ENCODE data around the gene AKR1C8. TPM values are rescaled to one million over a fixed set of nuclear protein-coding genes. Genes with fewer than 3 reads are reported as not detected.
"Not testable (repeated sequence)": the region's sequence is repeated elsewhere in the genome, so short reads cannot be mapped to it uniquely, and the experiment has no call there.

The AKR1C8 gene
- total RNA-seq, 4 donors from 2014 or later: not detected

GRCh38 chr10:5188358-5188757, 3.4 kb upstream of the AKR1C8 start:
- intact Hi-C loops (cut with DNase I): no loop called here
- WGBS, 2 donors: 68 to 76% methylated on average over 2 of the region's 2 CpGs

GRCh38 chr10:5187867-5188266, 2.9 kb upstream of the AKR1C8 start:
- H3K9me3 ChIP-seq: no peaks in the 10 kb centered on the region
- no peaks in the 10 kb centered on the region for H3K27me3 ChIP-seq
- no peaks in the 10 kb centered on the region for H3K4me1 ChIP-seq
- no peaks in the 10 kb centered on the region for H3K36me3 ChIP-seq
- H3K27ac ChIP-seq: no peak overlapping the region
- TF ChIP-seq CTCF (IDR thresholded peaks at IDR 0.05) (no peak), POLR2A (IDR thresholded peaks at IDR 0.05) (no peak)
- H3K4me3 ChIP-seq: no peak overlapping the region
- DNase-seq: no peak
- intact Hi-C loops (cut with DNase I): no loop called here
- 61 to 67% methylated on average over 5 of the region's 5 CpGs for WGBS, 2 donors

More at GRCh38 chr10:5188358-5188757, 3.4 kb upstream of the AKR1C8 start:
- Histone ChIP-seq H3K4me3 (no peak overlapping the region), H3K9me3 (no peaks in the 10 kb centered on the region), H3K27ac (no peak overlapping the region), H3K36me3 (no peaks in the 10 kb centered on the region), H3K4me1 (no peaks in the 10 kb centered on the region), H3K27me3 (no peaks in the 10 kb centered on the region)
- no peak for DNase-seq
- TF ChIP-seq POLR2A (IDR thresholded peaks at IDR 0.05) (no peak), CTCF (IDR thresholded peaks at IDR 0.05) (no peak)

GRCh38 chr10:5183923-5184322, 1.0 kb downstream of the AKR1C8 start:
- no peak overlapping the region for H3K27ac ChIP-seq
- H3K4me1 ChIP-seq: no peaks in the 10 kb centered on the region
- H3K9me3 ChIP-seq: no peaks in the 10 kb centered on the region
- H3K27me3 ChIP-seq: no peaks in the 10 kb centered on the region
- H3K36me3 ChIP-seq: no peaks in the 10 kb centered on the region
- WGBS, 2 donors: 57 to 61% methylated on average over 2 of the region's 2 CpGs
- TF ChIP-seq POLR2A (IDR thresholded peaks at IDR 0.05): no peak
- no peak for TF ChIP-seq CTCF (IDR thresholded peaks at IDR 0.05)
- no peak overlapping the region for H3K4me3 ChIP-seq
- intact Hi-C loops (cut with DNase I): no loop called here
- DNase-seq: no peak

GRCh38 chr10:5180503-5180902, 4.4 kb downstream of the AKR1C8 start:
- H3K9me3 ChIP-seq; H3K36me3 ChIP-seq; H3K4me3 ChIP-seq; H3K27me3 ChIP-seq; H3K27ac ChIP-seq; H3K4me1 ChIP-seq; intact Hi-C loops (cut with DNase I); DNase-seq: not testable (repeated sequence)
- WGBS, 2 donors: 82 to 84% methylated on average over 11 to 12 of the region's 12 CpGs

GRCh38 chr10:5175581-5175980, 9.4 kb downstream of the AKR1C8 start:
- H3K27me3 ChIP-seq; DNase-seq; H3K36me3 ChIP-seq; H3K4me1 ChIP-seq; intact Hi-C loops (cut with DNase I); H3K4me3 ChIP-seq; H3K9me3 ChIP-seq; H3K27ac ChIP-seq: not testable (repeated sequence)
- 83 to 88% methylated on average over 1 to 2 of the region's 3 CpGs for WGBS, 2 donors

GRCh38 chr10:5168897-5169420, 16.0 kb downstream of the AKR1C8 start:
- intact Hi-C loops (cut with DNase I): no loop called here
- Histone ChIP-seq H3K4me1 (no peaks in the 10 kb centered on the region), H3K36me3 (no peaks in the 10 kb centered on the region), H3K27ac (no peak overlapping the region), H3K9me3 (peaks cover 0 to 45% (median 20%) of the 10 kb centered on the region in 3 donors), H3K4me3 (no peak overlapping the region), H3K27me3 (no peaks in the 10 kb centered on the region)
- WGBS, 2 donors: 79 to 83% methylated on average over 5 of the region's 5 CpGs
- TF ChIP-seq POLR2A (IDR thresholded peaks at IDR 0.05): no peak
- no peak for TF ChIP-seq CTCF (IDR thresholded peaks at IDR 0.05)
- DNase-seq: no peak
